GM12801 (cell line): ENCODE data around the gene B3GNT9.

ENCODE experiments used
- TF ChIP-seq, protein P1 (sequence below): IDR thresholded peaks from one replicate; pipeline ENCODE4 v1.5.1; 2011; ENCODE audit warnings: control low read depth; ENCODE audit not compliant: insufficient read length; ENCODE audit errors: extremely low read depth

Gene B3GNT9

DNA sequence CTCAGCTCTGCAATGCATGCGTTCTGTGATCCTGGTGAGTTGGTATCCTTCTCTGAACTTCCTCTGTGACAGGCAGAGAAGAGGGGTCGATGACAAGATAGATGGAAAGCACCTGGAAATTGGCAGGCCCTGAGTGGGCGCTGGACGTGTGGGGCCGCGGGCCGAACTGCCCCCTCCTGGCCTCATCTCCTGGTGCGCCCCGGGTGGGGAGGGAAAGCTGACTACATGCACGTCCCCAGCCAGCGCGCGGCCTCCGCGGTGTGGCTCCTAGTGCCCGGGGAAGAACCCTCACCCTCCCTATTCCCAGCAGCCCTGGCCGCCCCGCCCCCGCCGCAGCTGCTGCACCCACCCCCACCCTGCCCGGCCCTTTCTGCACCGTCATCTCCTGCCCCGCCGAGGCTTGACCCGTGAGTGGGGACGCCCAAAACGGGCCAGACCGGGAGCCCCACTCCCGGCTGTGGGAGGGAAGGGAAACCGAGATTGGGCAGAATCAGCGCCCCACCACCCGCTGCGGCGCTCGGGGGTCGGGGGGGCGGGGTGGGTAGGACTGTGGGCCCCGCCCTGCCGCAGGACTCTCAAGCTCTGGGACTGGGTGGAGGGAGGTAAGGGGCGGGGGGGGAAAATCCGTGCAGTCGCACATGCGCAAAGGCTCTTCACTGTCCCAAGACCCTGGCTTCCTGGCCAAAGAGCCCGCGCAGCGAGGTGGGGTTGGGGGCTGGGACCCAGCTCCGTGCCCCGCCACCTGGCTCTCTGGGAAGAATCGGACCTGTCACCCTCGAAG is 19.6 kb upstream of the B3GNT9 start, which contains the start of gene NOL3:
TSS of gene NOL3 (plus strand) at position 371 of the 781 bp plus-strand sequence.
- TF ChIP-seq, protein P1, sequence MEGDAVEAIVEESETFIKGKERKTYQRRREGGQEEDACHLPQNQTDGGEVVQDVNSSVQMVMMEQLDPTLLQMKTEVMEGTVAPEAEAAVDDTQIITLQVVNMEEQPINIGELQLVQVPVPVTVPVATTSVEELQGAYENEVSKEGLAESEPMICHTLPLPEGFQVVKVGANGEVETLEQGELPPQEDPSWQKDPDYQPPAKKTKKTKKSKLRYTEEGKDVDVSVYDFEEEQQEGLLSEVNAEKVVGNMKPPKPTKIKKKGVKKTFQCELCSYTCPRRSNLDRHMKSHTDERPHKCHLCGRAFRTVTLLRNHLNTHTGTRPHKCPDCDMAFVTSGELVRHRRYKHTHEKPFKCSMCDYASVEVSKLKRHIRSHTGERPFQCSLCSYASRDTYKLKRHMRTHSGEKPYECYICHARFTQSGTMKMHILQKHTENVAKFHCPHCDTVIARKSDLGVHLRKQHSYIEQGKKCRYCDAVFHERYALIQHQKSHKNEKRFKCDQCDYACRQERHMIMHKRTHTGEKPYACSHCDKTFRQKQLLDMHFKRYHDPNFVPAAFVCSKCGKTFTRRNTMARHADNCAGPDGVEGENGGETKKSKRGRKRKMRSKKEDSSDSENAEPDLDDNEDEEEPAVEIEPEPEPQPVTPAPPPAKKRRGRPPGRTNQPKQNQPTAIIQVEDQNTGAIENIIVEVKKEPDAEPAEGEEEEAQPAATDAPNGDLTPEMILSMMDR, result no peak

DNA sequence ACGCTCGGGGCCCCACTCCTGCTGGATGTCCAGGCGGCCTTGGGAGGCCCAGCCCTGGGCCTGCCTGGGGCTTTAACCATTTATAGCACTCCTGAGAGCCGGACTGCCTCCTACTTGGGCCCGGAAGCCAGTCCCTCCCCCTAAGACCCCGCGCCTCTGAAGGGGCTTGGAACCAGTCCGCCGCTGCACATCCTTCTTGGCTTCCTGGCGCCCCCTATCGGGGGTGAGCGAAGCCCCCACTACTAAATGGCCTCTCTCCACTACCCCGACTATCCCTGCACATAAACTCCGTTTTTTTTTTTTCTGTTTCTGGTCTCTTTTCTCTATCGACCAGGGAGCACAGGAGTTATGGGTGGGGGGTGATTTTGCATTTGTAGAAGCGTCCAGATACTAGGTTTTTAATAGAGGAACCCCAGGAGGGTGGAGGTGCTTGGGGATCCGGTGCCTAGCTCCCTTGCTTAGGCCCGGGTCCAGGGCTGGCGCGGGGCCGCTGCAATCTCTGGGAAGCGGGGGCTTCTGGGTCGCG is 18.9 kb upstream of the B3GNT9 start:
- TF ChIP-seq, protein P1, result no peak

DNA sequence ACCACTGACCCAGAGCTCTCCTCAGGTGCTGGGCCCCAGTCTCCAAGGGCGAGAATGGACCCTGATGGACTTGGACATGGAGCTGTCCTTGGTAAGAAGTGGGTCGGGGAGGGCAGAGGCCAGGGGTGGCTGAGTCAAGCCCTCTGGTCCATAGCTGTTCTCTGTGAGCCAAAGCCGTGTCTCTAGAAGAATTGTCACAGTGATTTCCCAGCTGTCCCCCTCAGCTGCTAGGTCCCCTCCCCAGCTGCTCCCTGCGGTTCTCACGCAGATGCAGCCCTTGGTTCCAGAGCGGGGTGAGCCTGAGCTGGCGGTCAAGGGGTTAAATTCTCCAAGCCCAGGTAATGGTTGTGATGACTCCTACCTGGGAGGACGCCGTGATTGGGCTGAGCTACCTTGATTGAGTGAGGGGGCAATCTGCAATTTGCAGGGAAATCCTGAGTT is 18.2 kb upstream of the B3GNT9 start:
- TF ChIP-seq, protein P1, result no peak

GRCh38 chr16:67167588-67167987 is 16.8 kb upstream of the B3GNT9 start:
- TF ChIP-seq, protein P1, result no peak

DNA sequence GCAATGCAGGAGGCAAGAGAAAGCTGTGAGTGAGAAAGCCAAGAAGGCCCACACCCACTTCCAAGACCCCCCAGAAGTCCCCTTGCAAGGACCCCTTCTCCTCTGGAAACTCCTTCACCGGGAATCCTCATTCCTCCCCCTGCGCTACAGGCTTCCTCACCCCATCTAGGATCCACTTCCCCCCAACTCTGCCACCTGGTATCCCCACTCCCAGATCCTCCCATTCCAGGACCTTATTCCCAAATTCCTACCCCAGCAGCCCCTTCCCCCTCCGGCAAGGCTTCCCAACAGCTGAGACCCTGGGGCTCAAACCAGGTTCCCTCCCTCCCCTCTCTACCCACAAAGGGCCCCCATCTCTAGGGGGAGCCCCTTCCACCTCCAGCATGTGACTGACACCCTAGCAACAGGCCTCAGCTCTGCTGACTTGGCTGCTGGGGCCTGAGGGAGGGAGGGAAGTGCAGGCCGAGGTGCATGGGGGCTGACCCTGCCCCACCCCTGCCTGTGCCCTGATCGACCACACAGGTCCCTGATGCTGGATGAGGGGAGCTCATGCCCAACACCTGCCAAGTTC is 15.9 kb upstream of the B3GNT9 start:
- TF ChIP-seq, protein P1, result no peak

GRCh38 chr16:67166110-67166547 is 15.3 kb upstream of the B3GNT9 start:
- TF ChIP-seq, protein P1, result no peak
